ENCODE measurements around the gene TAPT1.

- TF ChIP-seq POLR2AphosphoS5 (IDR thresholded peaks at IDR 0.05; ENCODE audit: low read depth, low read length) (no peak), TAF1 (IDR thresholded peaks at IDR 0.05; ENCODE audit: borderline replicate concordance, low read depth, low read length) (no peak), POLR2A (IDR thresholded peaks at IDR 0.05; ENCODE audit: low read depth, low read length) (no peak)
Observed at GRCh38 chr4:16267639-16268038, 41.4 kb upstream of the TAPT1 start.

Measured in GM12892 (cell line).